HFFc6 (cell line): ENCODE measurements around the gene CTDSP2. TPM values are rescaled to one million over a fixed set of nuclear protein-coding genes. Genes with fewer than 3 reads are reported as not detected.

Experiments used
- DNase-seq: peaks from one replicate; pipeline ENCODE4 v3.0.0-alpha.2; 2018
- H3K27ac Mint-ChIP-seq: 2 replicates; pipeline ENCODE4 v1.8.0; 2020; ENCODE audit warnings: mild to moderate bottlenecking, mixed read lengths
- H3K27me3 Mint-ChIP-seq: 2 replicates; pipeline ENCODE4 v1.8.0; 2021; ENCODE audit warnings: mild to moderate bottlenecking, moderate library complexity, mixed read lengths; ENCODE audit not compliant: insufficient read depth
- H3K36me3 Mint-ChIP-seq: 2 replicates; pipeline ENCODE4 v1.8.0; 2021; ENCODE audit warnings: low read depth, mixed read lengths
- H3K4me1 Mint-ChIP-seq: 2 replicates; pipeline ENCODE4 v1.8.0; 2020; ENCODE audit warnings: low read depth, mixed read lengths
- H3K4me3 Mint-ChIP-seq: 2 replicates; pipeline ENCODE4 v1.8.0; 2020; ENCODE audit warnings: mild to moderate bottlenecking, moderate library complexity, mixed read lengths
- H3K9me3 Mint-ChIP-seq: 2 replicates; pipeline ENCODE4 v1.8.0; 2020; ENCODE audit warnings: mild to moderate bottlenecking, mixed read lengths
- CTCF ChIP-seq: fragments of 200-600 bp; sonication (generic); IDR thresholded peaks from 2 replicates; pipeline ENCODE4 v1.5.0; 2021; ENCODE audit warnings: antibody characterized with exemption, mild to moderate bottlenecking
- total RNA-seq, 6 experiments: library from RNA; stranded (reverse); fragmentation: NEBNext Ultra II Directional; extraction: Animal tissue kit (Norgen Biotek cat#: 25700); gene quantifications; 2 replicates in 1 of 6; 3 replicates in 5 of 6; pipeline ENCODE4 v1.2.3, GENCODE V29; 2021

The CTDSP2 gene
- total RNA-seq, 6 experiments from 2014 or later, result 99.2 to 128 (median 111) TPM

GRCh38 chr12:57869298-57869926 lies 22.9 kb upstream of the CTDSP2 start:
- peaks cover 2% of the 10 kb centered on the region for H3K27me3 Mint-ChIP-seq
- peak overlapping the region; percentile 61 for H3K27ac Mint-ChIP-seq
- no peaks in the 10 kb centered on the region for H3K9me3 Mint-ChIP-seq
- no peak for DNase-seq
- H3K36me3 Mint-ChIP-seq, result no peaks in the 10 kb centered on the region
- peaks cover 27% of the 10 kb centered on the region for H3K4me1 Mint-ChIP-seq
- no peak for TF ChIP-seq CTCF
- H3K4me3 Mint-ChIP-seq, result peak overlapping the region; percentile 24; the same call in 1 of the 2 replicates

GRCh38 chr12:57868851-57869268 lies 22.3 kb upstream of the CTDSP2 start:
- no peaks in the 10 kb centered on the region for H3K36me3 Mint-ChIP-seq
- H3K9me3 Mint-ChIP-seq, result no peaks in the 10 kb centered on the region
- H3K4me3 Mint-ChIP-seq, result peak overlapping the region; percentile 24; the same call in 1 of the 2 replicates
- peaks cover 32% of the 10 kb centered on the region for H3K4me1 Mint-ChIP-seq
- peaks cover 2% of the 10 kb centered on the region for H3K27me3 Mint-ChIP-seq
- H3K27ac Mint-ChIP-seq, result peak overlapping the region; percentile 61
- DNase-seq, result no peak
- no peak for TF ChIP-seq CTCF

- Mint-ChIP-seq H3K4me3 (peak overlapping the region; percentile 24; the same call in 1 of the 2 replicates), H3K36me3 (no peaks in the 10 kb centered on the region), H3K27me3 (peaks cover 2% of the 10 kb centered on the region), H3K9me3 (no peaks in the 10 kb centered on the region), H3K27ac (no peak overlapping the region), H3K4me1 (peaks cover 39% of the 10 kb centered on the region)
- TF ChIP-seq CTCF, result no peak
- DNase-seq, result no peak
Measured at GRCh38 chr12:57868221-57868620, 21.7 kb upstream of the CTDSP2 start.

GRCh38 chr12:57866308-57867019 lies 19.9 kb upstream of the CTDSP2 start:
- peaks cover 3% of the 10 kb centered on the region for H3K27me3 Mint-ChIP-seq
- H3K36me3 Mint-ChIP-seq, result no peaks in the 10 kb centered on the region
- DNase-seq, result no peak
- peaks cover 54% of the 10 kb centered on the region for H3K4me1 Mint-ChIP-seq
- no peaks in the 10 kb centered on the region for H3K9me3 Mint-ChIP-seq
- H3K27ac Mint-ChIP-seq, result no peak overlapping the region
- H3K4me3 Mint-ChIP-seq, result no peak overlapping the region; the same call in 1 of the 2 replicates
- TF ChIP-seq CTCF, result no peak

- no peaks in the 10 kb centered on the region for H3K36me3 Mint-ChIP-seq
- peak overlapping the region; percentile 86 for H3K4me3 Mint-ChIP-seq
- peaks cover 3% of the 10 kb centered on the region for H3K27me3 Mint-ChIP-seq
- peak overlapping the region; percentile 89 for H3K27ac Mint-ChIP-seq
- H3K4me1 Mint-ChIP-seq, result peaks cover 55% of the 10 kb centered on the region
- H3K9me3 Mint-ChIP-seq, result no peaks in the 10 kb centered on the region
- peak; percentile 59 for DNase-seq
- TF ChIP-seq CTCF, result no peak
Measured at GRCh38 chr12:57865084-57865751, 18.7 kb upstream of the CTDSP2 start.
